H9 (cell line): ENCODE data around the gene SPTSSB. TPM values are rescaled to one million over a fixed set of nuclear protein-coding genes. Genes with fewer than 3 reads are reported as not detected.

Source experiments
- DNase-seq: peaks from one replicate; pipeline ENCODE4 v3.0.0-alpha.2; 2017
- H2AFZ ChIP-seq: one replicate; pipeline ENCODE4 v1.6.1; 2013; ENCODE audit warnings: mild to moderate bottlenecking, low read length, control low read depth, moderate library complexity
- H2AK5ac ChIP-seq: 2 replicates; pipeline ENCODE4 v1.6.1; 2013; ENCODE audit warnings: low read length, control low read depth, mixed read lengths; ENCODE audit not compliant: insufficient read length
- H2BK120ac ChIP-seq: one replicate; pipeline ENCODE4 v1.6.1; 2013; ENCODE audit warnings: low read depth, mild to moderate bottlenecking, low read length, control low read depth, inconsistent platforms; ENCODE audit not compliant: poor library complexity, severe bottlenecking
- H2BK12ac ChIP-seq: 2 replicates; pipeline ENCODE4 v1.6.1; 2013; ENCODE audit warnings: low read length, control low read depth, mixed read lengths, low read depth; ENCODE audit not compliant: insufficient read length
- H2BK15ac ChIP-seq: 2 replicates; pipeline ENCODE4 v1.6.1; 2013; ENCODE audit warnings: low read depth, low read length, control low read depth
- H2BK20ac ChIP-seq: one replicate; pipeline ENCODE4 v1.6.1; 2013; ENCODE audit warnings: low read depth, mild to moderate bottlenecking, low read length, control low read depth, inconsistent platforms; ENCODE audit not compliant: poor library complexity, severe bottlenecking
- H2BK5ac ChIP-seq: 2 replicates; pipeline ENCODE4 v1.6.1; 2013; ENCODE audit warnings: low read length, control low read depth, mixed read lengths; ENCODE audit not compliant: insufficient read length
- H3K14ac ChIP-seq: 2 replicates; pipeline ENCODE4 v1.6.1; 2013; ENCODE audit warnings: low read length, control low read depth; ENCODE audit not compliant: insufficient read depth
- H3K18ac ChIP-seq: 2 replicates; pipeline ENCODE4 v1.6.1; 2013; ENCODE audit warnings: low read depth, mild to moderate bottlenecking, mixed read lengths, low read length, control low read depth; ENCODE audit not compliant: insufficient read length
- H3K23ac ChIP-seq: 2 replicates; pipeline ENCODE4 v1.6.1; 2013; ENCODE audit warnings: low read length, control low read depth, mixed read lengths, low read depth; ENCODE audit not compliant: insufficient read length
- H3K23me2 ChIP-seq: 2 replicates; pipeline ENCODE4 v1.6.1; 2013; ENCODE audit warnings: low read depth, mild to moderate bottlenecking, mixed read lengths, low read length, control low read depth; ENCODE audit not compliant: insufficient read length, poor library complexity, severe bottlenecking
- H3K27ac ChIP-seq: 2 replicates; pipeline ENCODE4 v1.5.1; 2013; ENCODE audit warnings: low read length, control low read depth, mixed read lengths, low read depth; ENCODE audit not compliant: insufficient read length
- H3K27me3 ChIP-seq: 2 replicates; pipeline ENCODE4 v1.6.1; 2013; ENCODE audit warnings: low read length, control low read depth, inconsistent platforms; ENCODE audit not compliant: insufficient read depth
- H3K4ac ChIP-seq: 2 replicates; pipeline ENCODE4 v1.6.1; 2013; ENCODE audit warnings: low read depth, mild to moderate bottlenecking, control low read depth, inconsistent platforms, low read length, moderate library complexity
- H3K4me1 ChIP-seq: 2 replicates; pipeline ENCODE4 v1.6.1; 2013; ENCODE audit warnings: low read length, control low read depth, inconsistent platforms; ENCODE audit not compliant: insufficient read depth
- H3K4me2 ChIP-seq: 2 replicates; pipeline ENCODE4 v1.6.1; 2013; ENCODE audit warnings: low read length, control low read depth, mixed read lengths; ENCODE audit not compliant: insufficient read length, insufficient read depth
- H3K56ac ChIP-seq: 2 replicates; pipeline ENCODE4 v1.6.1; 2013; ENCODE audit warnings: low read depth, mild to moderate bottlenecking, mixed read lengths, low read length, control low read depth; ENCODE audit not compliant: insufficient read length
- H3K79me1 ChIP-seq: 2 replicates; pipeline ENCODE4 v1.6.1; 2013; ENCODE audit warnings: low read depth, mild to moderate bottlenecking, moderate library complexity, low read length, control low read depth, inconsistent platforms; ENCODE audit not compliant: insufficient read depth, poor library complexity, severe bottlenecking
- H3K79me2 ChIP-seq: 2 replicates; pipeline ENCODE4 v1.6.1; 2013; ENCODE audit warnings: low read length, control low read depth, inconsistent platforms; ENCODE audit not compliant: insufficient read depth
- H3K9ac ChIP-seq: 2 replicates; pipeline ENCODE4 v1.6.1; 2013; ENCODE audit warnings: low read length, control low read depth, mixed read lengths; ENCODE audit not compliant: insufficient read length; ENCODE audit errors: extremely low read depth
- H3K9me3 ChIP-seq: one replicate; pipeline ENCODE4 v1.6.1; 2013; ENCODE audit warnings: low read depth, low read length, inconsistent platforms; ENCODE audit not compliant: control insufficient read depth
- H3T11ph ChIP-seq: one replicate; pipeline ENCODE4 v1.6.1; 2013; ENCODE audit warnings: mild to moderate bottlenecking, low read length, control low read depth, inconsistent platforms
- H4K20me1 ChIP-seq: one replicate; pipeline ENCODE4 v1.6.1; 2013; ENCODE audit not compliant: control insufficient read depth, insufficient read length, insufficient read depth
- H4K5ac ChIP-seq: 2 replicates; pipeline ENCODE4 v1.6.1; 2013; ENCODE audit warnings: low read depth, mild to moderate bottlenecking, mixed read lengths, low read length, control low read depth; ENCODE audit not compliant: insufficient read length
- H4K8ac ChIP-seq: replicated peaks from 2 replicates; pipeline ENCODE4 v1.6.1; 2013; ENCODE audit warnings: low read length, control low read depth, mixed read lengths, low read depth; ENCODE audit not compliant: insufficient read length
- H4K91ac ChIP-seq: 2 replicates; pipeline ENCODE4 v1.6.1; 2013; ENCODE audit warnings: low read depth, mild to moderate bottlenecking, moderate library complexity, mixed read lengths, low read length, control low read depth; ENCODE audit not compliant: insufficient read length
- H3K27ac Mint-ChIP-seq, 3 experiments: 2 replicates in 2 of 3; 3 replicates in 1 of 3; pipeline ENCODE4 v1.8.0; 2020 to 2021; ENCODE audit warnings: mixed read lengths in 3 of 3, mild to moderate bottlenecking in 1 of 3, moderate library complexity in 1 of 3
- H3K27me3 Mint-ChIP-seq: 2 replicates; pipeline ENCODE4 v1.8.0; 2021; ENCODE audit warnings: low read depth, mild to moderate bottlenecking, moderate library complexity, mixed read lengths
- H3K36me3 Mint-ChIP-seq, 3 experiments: 2 replicates in 2 of 3; 3 replicates in 1 of 3; pipeline ENCODE4 v1.8.0; 2020 to 2021; ENCODE audit warnings: low read depth in 3 of 3, mixed read lengths in 3 of 3; ENCODE audit not compliant: insufficient read depth in 1 of 3
- H3K4me1 Mint-ChIP-seq, 2 experiments: 2 replicates each; pipeline ENCODE4 v1.8.0; 2020; ENCODE audit warnings: mixed read lengths in 2 of 2
- H3K4me3 Mint-ChIP-seq, 2 experiments: 2 replicates in 1 of 2; 3 replicates in 1 of 2; pipeline ENCODE4 v1.8.0; 2020 to 2021; ENCODE audit warnings: mild to moderate bottlenecking in 2 of 2, mixed read lengths in 2 of 2, moderate library complexity in 1 of 2
- H3K9me3 Mint-ChIP-seq, 2 experiments: 2 replicates in 1 of 2; 3 replicates in 1 of 2; pipeline ENCODE4 v1.8.0; 2020; ENCODE audit warnings: mild to moderate bottlenecking in 2 of 2, mixed read lengths in 2 of 2, moderate library complexity in 1 of 2
- CTCF ChIP-seq: fragments of 200-600 bp; sonication (generic); conservative IDR thresholded peaks from 3 replicates; pipeline ENCODE4 v1.8.0; 2021; ENCODE audit warnings: antibody characterized with exemption, mild to moderate bottlenecking
- WGBS: extraction: QIAGEN DNeasy Blood & Tissue Kit; methylation state at CpG from one replicate; pipeline ENCODE4 v1.1.7; 2013; ENCODE audit warnings: missing lambda C conversion rate, low lambda C conversion rate, mixed read lengths; ENCODE audit not compliant: insufficient read length; ENCODE audit errors: extremely low coverage; 5-methylcytosine and 5-hydroxymethylcytosine counted together
- total RNA-seq: library from RNA; stranded (reverse); gene quantifications from 2 replicates; pipeline ENCODE4 v1.2.1, GENCODE V29; 2021

SPTSSB gene
- total RNA-seq, 1 experiment from 2014 or later, result 3.5 TPM

- no peaks in the 10 kb centered on the region for H3K27me3 Mint-ChIP-seq
- WGBS, result no CpG with 5 or more reads among the region's 6 CpGs
Measured at GRCh38 chr3:161395115-161396012, 24.0 kb upstream of the SPTSSB start.

More at GRCh38 chr3:161395115-161396012, 24.0 kb upstream of the SPTSSB start:
- no peak overlapping the region for H3K27ac Mint-ChIP-seq
- no peaks in the 10 kb centered on the region for H3K4me1 Mint-ChIP-seq
- Histone ChIP-seq H2AFZ (no peak overlapping the region), H3K4me1 (no peaks in the 10 kb centered on the region), H3K4me2 (no peak overlapping the region), H4K20me1 (no peaks in the 10 kb centered on the region), H2AK5ac (no peak overlapping the region), H4K8ac (no peak overlapping the region), H4K5ac (no peak overlapping the region), H3K23me2 (no peaks in the 10 kb centered on the region), H3K18ac (no peak overlapping the region), H2BK5ac (no peak overlapping the region), H3K56ac (no peak overlapping the region), H2BK120ac (no peak overlapping the region), H2BK20ac (no peak overlapping the region), H3K23ac (no peak overlapping the region), H3K14ac (no peak overlapping the region), H3K79me2 (no peaks in the 10 kb centered on the region), H3K9me3 (no peaks in the 10 kb centered on the region), H3K79me1 (no peaks in the 10 kb centered on the region), H3K27me3 (no peaks in the 10 kb centered on the region), H3K4ac (no peak overlapping the region), H3K9ac (no peak overlapping the region), H2BK15ac (no peak overlapping the region), H2BK12ac (no peak overlapping the region), H3T11ph (no peak overlapping the region), H3K27ac (no peak overlapping the region), H4K91ac (no peak overlapping the region)
- no peaks in the 10 kb centered on the region; a peak in 1 of 7 replicates for H3K36me3 Mint-ChIP-seq
- TF ChIP-seq CTCF, result no peak
- H3K9me3 Mint-ChIP-seq, result peaks cover 6 to 7% of the 10 kb centered on the region in 2 experiments; a peak in 3 of 5 replicates
- DNase-seq, result no peak
- H3K4me3 Mint-ChIP-seq, result no peak overlapping the region
